Activated CD4-positive, alpha-beta memory T cell treated with anti-CD3 and anti-CD28 coated beads for 36 hours (primary cell): ENCODE data around the gene GSK3B. TPM values are rescaled to one million over a fixed set of nuclear protein-coding genes. Genes with fewer than 3 reads are reported as not detected.
"Not testable (repeated sequence)": the region's sequence is repeated elsewhere in the genome, so short reads cannot be mapped to it uniquely, and the experiment has no call there.

Experiments
- CTCF ChIA-PET: fragments of 350-600 bp; sonication (Branson Sonifier 250); formaldehyde crosslinking; loops from one replicate; lab custom pipeline; 2021; ENCODE audit warnings: antibody characterized with exemption, inconsistent platforms; lab: Charles Lee
- POLR2A ChIA-PET: fragments of 350-600 bp; sonication (Branson Sonifier 250); formaldehyde crosslinking; loops from one replicate; lab custom pipeline; 2021; ENCODE audit warnings: antibody characterized with exemption; lab: Charles Lee
- DNase-seq: peaks from one replicate; pipeline ENCODE4 v3.0.0-alpha.2; 2020
- H3K27ac Mint-ChIP-seq: one replicate; pipeline ENCODE4 v1.8.0; 2021; ENCODE audit warnings: mixed read lengths
- H3K27me3 Mint-ChIP-seq: one replicate; pipeline ENCODE4 v1.8.0; 2021; ENCODE audit warnings: mixed read lengths
- H3K36me3 Mint-ChIP-seq: one replicate; pipeline ENCODE4 v1.8.0; 2021; ENCODE audit warnings: mixed read lengths
- H3K4me1 Mint-ChIP-seq: one replicate; pipeline ENCODE4 v1.8.0; 2021; ENCODE audit warnings: low read depth, mixed read lengths
- H3K4me3 Mint-ChIP-seq: one replicate; pipeline ENCODE4 v1.8.0; 2021; ENCODE audit warnings: mild to moderate bottlenecking, mixed read lengths
- H3K9me3 Mint-ChIP-seq: one replicate; pipeline ENCODE4 v1.8.0; 2021; ENCODE audit warnings: mixed read lengths
- intact Hi-C: fragments of 100-400 bp; cut with micrococcal nuclease; formaldehyde crosslinking; loops from one replicate; pipeline ENCODE4 v1.15.1; 2023
- total RNA-seq, 2 experiments: library from RNA; stranded (reverse); gene quantifications; one replicate each; pipeline ENCODE4 v1.2.3, GENCODE V29; 2021

Gene GSK3B
- total RNA-seq, 2 experiments from 2014 or later = 25.5 to 27.1 TPM

GRCh38 chr3:120071259-120071658 is 23.0 kb downstream of the GSK3B start:
- Mint-ChIP-seq H3K27ac (no peak overlapping the region), H3K27me3 (no peaks in the 10 kb centered on the region), H3K36me3 (peaks cover 20% of the 10 kb centered on the region), H3K4me3 (no peak overlapping the region), H3K4me1 (peaks cover 54% of the 10 kb centered on the region), H3K9me3 (peaks cover 3% of the 10 kb centered on the region)
- intact Hi-C loops = no loop called here
- CTCF ChIA-PET = no interaction called here
- POLR2A ChIA-PET = interaction anchor here (1.0 kb wide), 1 partner anchor 24 kb away, joined by 3 read pairs; no protein-coding TSS in a partner anchor
- no peak for DNase-seq

GRCh38 chr3:120070263-120070981 is 23.8 kb downstream of the GSK3B start:
- DNase-seq = no peak
- Mint-ChIP-seq H3K9me3 (no peaks in the 10 kb centered on the region), H3K27me3 (no peaks in the 10 kb centered on the region), H3K27ac (no peak overlapping the region), H3K36me3 (peaks cover 14% of the 10 kb centered on the region), H3K4me3 (no peak overlapping the region), H3K4me1 (peaks cover 46% of the 10 kb centered on the region)
- ChIA-PET POLR2A (interaction anchor here (1.0 kb wide), 1 partner anchor 20 kb away, joined by 3 read pairs; no protein-coding TSS in a partner anchor), CTCF (interaction anchor here (0.6 kb wide), 1 partner anchor 115 kb away, joined by 5 read pairs; no protein-coding TSS in a partner anchor)
- intact Hi-C loops = no loop called here

GRCh38 chr3:120067083-120067482 is 27.2 kb downstream of the GSK3B start:
- Mint-ChIP-seq H3K36me3 (peaks cover 15% of the 10 kb centered on the region), H3K27ac (no peak overlapping the region), H3K9me3 (peaks cover 2% of the 10 kb centered on the region), H3K27me3 (no peaks in the 10 kb centered on the region), H3K4me3 (no peak overlapping the region), H3K4me1 (peaks cover 36% of the 10 kb centered on the region)
- intact Hi-C loops = no loop called here
- DNase-seq = no peak
- CTCF ChIA-PET = no interaction called here
- POLR2A ChIA-PET = no interaction called here

GRCh38 chr3:120066634-120067033 is 27.6 kb downstream of the GSK3B start:
- H3K4me1 Mint-ChIP-seq = peaks cover 31% of the 10 kb centered on the region
- H3K4me3 Mint-ChIP-seq = no peak overlapping the region
- peaks cover 15% of the 10 kb centered on the region for H3K36me3 Mint-ChIP-seq
- intact Hi-C loops = no loop called here
- CTCF ChIA-PET = no interaction called here
- H3K9me3 Mint-ChIP-seq = peaks cover 2% of the 10 kb centered on the region
- POLR2A ChIA-PET = no interaction called here
- no peaks in the 10 kb centered on the region for H3K27me3 Mint-ChIP-seq
- no peak for DNase-seq
- H3K27ac Mint-ChIP-seq = no peak overlapping the region

GRCh38 chr3:120064641-120065040 is 29.6 kb downstream of the GSK3B start:
- ChIA-PET POLR2A (no interaction called here), CTCF (no interaction called here)
- Mint-ChIP-seq H3K4me3 (no peak overlapping the region), H3K27ac (no peak overlapping the region), H3K9me3 (peaks cover 2% of the 10 kb centered on the region), H3K27me3 (no peaks in the 10 kb centered on the region), H3K4me1 (peaks cover 33% of the 10 kb centered on the region), H3K36me3 (peaks cover 15% of the 10 kb centered on the region)
- DNase-seq = no peak
- intact Hi-C loops = no loop called here

- no peak overlapping the region for H3K4me3 Mint-ChIP-seq
- no peak for DNase-seq
- no peak overlapping the region for H3K27ac Mint-ChIP-seq
- ChIA-PET POLR2A (no interaction called here), CTCF (no interaction called here)
- intact Hi-C loops = no loop called here
- peaks cover 2% of the 10 kb centered on the region for H3K9me3 Mint-ChIP-seq
- no peaks in the 10 kb centered on the region for H3K27me3 Mint-ChIP-seq
- H3K36me3 Mint-ChIP-seq = peaks cover 6% of the 10 kb centered on the region
- H3K4me1 Mint-ChIP-seq = peaks cover 40% of the 10 kb centered on the region
Measured at GRCh38 chr3:120062474-120062873, 31.8 kb downstream of the GSK3B start.

GRCh38 chr3:120059081-120059864 is 35.0 kb downstream of the GSK3B start:
- peaks cover 2% of the 10 kb centered on the region for H3K36me3 Mint-ChIP-seq
- H3K27ac Mint-ChIP-seq = no peak overlapping the region
- POLR2A ChIA-PET = no interaction called here
- CTCF ChIA-PET = no interaction called here
- no peak for DNase-seq
- H3K27me3 Mint-ChIP-seq = no peaks in the 10 kb centered on the region
- H3K9me3 Mint-ChIP-seq = peaks cover 3% of the 10 kb centered on the region
- H3K4me1 Mint-ChIP-seq = peaks cover 36% of the 10 kb centered on the region
- no peak overlapping the region for H3K4me3 Mint-ChIP-seq
- intact Hi-C loops = no loop called here

- Mint-ChIP-seq H3K4me3 (no peak overlapping the region), H3K27ac (no peak overlapping the region), H3K27me3 (no peaks in the 10 kb centered on the region), H3K9me3 (peaks cover 9% of the 10 kb centered on the region), H3K36me3 (peaks cover 4% of the 10 kb centered on the region), H3K4me1 (peaks cover 48% of the 10 kb centered on the region)
- POLR2A ChIA-PET = no interaction called here
- CTCF ChIA-PET = no interaction called here
- no peak for DNase-seq
- intact Hi-C loops = no loop called here
Measured at GRCh38 chr3:120057626-120058025, 36.6 kb downstream of the GSK3B start.

- Mint-ChIP-seq H3K27me3 (no peaks in the 10 kb centered on the region), H3K27ac (no peak overlapping the region), H3K4me1 (peaks cover 50% of the 10 kb centered on the region), H3K36me3 (peaks cover 4% of the 10 kb centered on the region), H3K9me3 (peaks cover 9% of the 10 kb centered on the region), H3K4me3 (no peak overlapping the region)
- intact Hi-C loops = no loop called here
- no peak for DNase-seq
- POLR2A ChIA-PET = no interaction called here
- CTCF ChIA-PET = no interaction called here
Measured at GRCh38 chr3:120057029-120057428, 37.2 kb downstream of the GSK3B start.

GRCh38 chr3:120053647-120054046 is 40.6 kb downstream of the GSK3B start:
- H3K4me3 Mint-ChIP-seq, H3K27me3 Mint-ChIP-seq, H3K36me3 Mint-ChIP-seq, DNase-seq, H3K9me3 Mint-ChIP-seq, intact Hi-C loops, POLR2A ChIA-PET, H3K27ac Mint-ChIP-seq: not testable (repeated sequence)
- peaks cover 55% of the 10 kb centered on the region for H3K4me1 Mint-ChIP-seq
- CTCF ChIA-PET = interaction anchor here (0.7 kb wide), 1 partner anchor 30 kb away, joined by 3 read pairs; no protein-coding TSS in a partner anchor

- DNase-seq = no peak
- Mint-ChIP-seq H3K9me3 (peaks cover 9% of the 10 kb centered on the region), H3K36me3 (peaks cover 4% of the 10 kb centered on the region), H3K4me1 (peaks cover 59% of the 10 kb centered on the region), H3K27me3 (no peaks in the 10 kb centered on the region), H3K27ac (peak overlapping the region; percentile 19), H3K4me3 (no peak overlapping the region)
- intact Hi-C loops = no loop called here
- POLR2A ChIA-PET = interaction anchor here (1.5 kb wide), 1 partner anchor 43 kb away, joined by 3 read pairs; no protein-coding TSS in a partner anchor
- CTCF ChIA-PET = interaction anchor here (0.6 kb wide), 1 partner anchor 35 kb away, joined by 3 read pairs; no protein-coding TSS in a partner anchor
Measured at GRCh38 chr3:120052677-120053076, 41.6 kb downstream of the GSK3B start.

GRCh38 chr3:120052225-120052624 is 42.0 kb downstream of the GSK3B start:
- no peak for DNase-seq
- peak overlapping the region; percentile 19 for H3K27ac Mint-ChIP-seq
- intact Hi-C loops = no loop called here
- H3K27me3 Mint-ChIP-seq = no peaks in the 10 kb centered on the region
- CTCF ChIA-PET = no interaction called here
- no peak overlapping the region for H3K4me3 Mint-ChIP-seq
- peaks cover 7% of the 10 kb centered on the region for H3K36me3 Mint-ChIP-seq
- H3K9me3 Mint-ChIP-seq = peaks cover 12% of the 10 kb centered on the region
- POLR2A ChIA-PET = interaction anchor here (0.6 to 1.5 kb wide), 2 partner anchors 43 to 406 kb away, joined by 3 to 4 read pairs; no protein-coding TSS in a partner anchor
- H3K4me1 Mint-ChIP-seq = peaks cover 57% of the 10 kb centered on the region
